Activated T-cell treated with anti-CD3 and anti-CD28 coated beads, Interleukin-2, amount 50 U/mL, for 4 hours (primary cell): ENCODE data around the gene GPR89B. TPM values are rescaled to one million over a fixed set of nuclear protein-coding genes. Genes with fewer than 3 reads are reported as not detected.
"Not testable (repeated sequence)": the region's sequence is repeated elsewhere in the genome, so short reads cannot be mapped to it uniquely, and the experiment has no call there.

Experiments used
- ATAC-seq, 2 donors: fragments of 200-7000 bp; cut with Tn5 transposase; one replicate each; pipeline ENCODE4 v1.10.0; 2021
- DNase-seq: peaks from one replicate; pipeline ENCODE4 v3.0.0-alpha.2; 2020
- H3K27me3 Mint-ChIP-seq: one replicate; pipeline ENCODE4 v1.8.0; 2021; ENCODE audit warnings: low read depth, mixed read lengths
- H3K36me3 Mint-ChIP-seq: one replicate; pipeline ENCODE4 v1.8.0; 2022; ENCODE audit warnings: mixed read lengths; ENCODE audit not compliant: insufficient read depth
- H3K4me1 Mint-ChIP-seq: one replicate; pipeline ENCODE4 v1.8.0; 2021; ENCODE audit warnings: low read depth, mixed read lengths
- H3K4me3 Mint-ChIP-seq: one replicate; pipeline ENCODE4 v1.8.0; 2021; ENCODE audit warnings: mild to moderate bottlenecking, moderate library complexity, mixed read lengths
- H3K9me3 Mint-ChIP-seq: one replicate; pipeline ENCODE4 v1.8.0; 2021; ENCODE audit warnings: mixed read lengths
- total RNA-seq, 3 donors: library from RNA; stranded (reverse); gene quantifications; one replicate each; pipeline ENCODE4 v1.2.1, GENCODE V29; 2021

Gene GPR89B
- total RNA-seq, 3 donors from 2014 or later = 12.2 to 15.6 (median 12.9) TPM

GRCh38 chr1:147912553-147912952 lies 15.7 kb upstream of the GPR89B start:
- ATAC-seq (no peak), DNase-seq (no peak)
- no peak overlapping the region for H3K4me3 Mint-ChIP-seq
- H3K36me3 Mint-ChIP-seq = no peaks in the 10 kb centered on the region
- H3K9me3 Mint-ChIP-seq = no peaks in the 10 kb centered on the region
- H3K27me3 Mint-ChIP-seq = peaks cover 21% of the 10 kb centered on the region
- H3K4me1 Mint-ChIP-seq = no peaks in the 10 kb centered on the region

- DNase-seq (no peak), ATAC-seq (no peak)
- no peaks in the 10 kb centered on the region for H3K36me3 Mint-ChIP-seq
- H3K4me3 Mint-ChIP-seq = no peak overlapping the region
- H3K4me1 Mint-ChIP-seq = no peaks in the 10 kb centered on the region
- H3K27me3 Mint-ChIP-seq = peaks cover 17% of the 10 kb centered on the region
- H3K9me3 Mint-ChIP-seq = no peaks in the 10 kb centered on the region
Observed at GRCh38 chr1:147913362-147913942, 14.8 kb upstream of the GPR89B start.

GRCh38 chr1:147919896-147920295 lies 8.3 kb upstream of the GPR89B start:
- no peaks in the 10 kb centered on the region for H3K9me3 Mint-ChIP-seq
- H3K27me3 Mint-ChIP-seq = peaks cover 13% of the 10 kb centered on the region
- H3K4me1 Mint-ChIP-seq = no peaks in the 10 kb centered on the region
- DNase-seq = no peak
- no peak for ATAC-seq
- H3K4me3 Mint-ChIP-seq = no peak overlapping the region
- H3K36me3 Mint-ChIP-seq = no peaks in the 10 kb centered on the region

DNA sequence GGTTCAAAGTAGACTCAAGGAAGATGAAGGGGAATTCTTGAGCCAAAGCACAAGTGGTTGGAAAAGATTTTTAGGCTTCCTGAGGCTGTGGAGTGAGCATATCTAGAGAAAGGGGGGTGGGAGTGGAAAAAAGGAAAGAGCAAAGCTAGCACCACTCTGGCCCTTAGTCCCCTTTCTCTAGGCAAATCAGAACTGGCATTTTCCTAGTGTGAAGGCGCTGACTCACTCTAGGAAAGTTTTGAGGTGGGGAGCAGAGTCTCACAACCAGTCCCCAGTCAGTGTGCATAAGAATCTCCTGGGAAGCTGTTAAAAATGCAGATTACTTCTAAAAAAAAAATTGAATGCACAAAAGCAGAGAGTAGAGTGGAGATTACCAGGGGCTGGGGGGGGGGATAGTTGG lies 3.4 kb upstream of the GPR89B start:
- Mint-ChIP-seq H3K4me1 (peaks cover 5% of the 10 kb centered on the region), H3K27me3 (no peaks in the 10 kb centered on the region), H3K9me3 (no peaks in the 10 kb centered on the region), H3K36me3 (no peaks in the 10 kb centered on the region), H3K4me3 (no peak overlapping the region)
- DNase-seq (no peak), ATAC-seq (no peak)

- not testable (repeated sequence) for H3K36me3 Mint-ChIP-seq
Observed at GRCh38 chr1:147927215-147927614, 1.0 kb upstream of the GPR89B start.

GRCh38 chr1:147927689-147928088 lies 531 bp upstream of the GPR89B start:
- not testable (repeated sequence) for DNase-seq, H3K27me3 Mint-ChIP-seq, H3K4me3 Mint-ChIP-seq, ATAC-seq, H3K9me3 Mint-ChIP-seq, H3K36me3 Mint-ChIP-seq
- H3K4me1 Mint-ChIP-seq = peaks cover 31% of the 10 kb centered on the region

More at GRCh38 chr1:147927215-147927614, 1.0 kb upstream of the GPR89B start:
- H3K9me3 Mint-ChIP-seq, H3K27me3 Mint-ChIP-seq, ATAC-seq, DNase-seq, H3K4me3 Mint-ChIP-seq: not testable (repeated sequence)
- peaks cover 26% of the 10 kb centered on the region for H3K4me1 Mint-ChIP-seq

- H3K36me3 Mint-ChIP-seq, H3K4me3 Mint-ChIP-seq: not testable (repeated sequence)
Observed at GRCh38 chr1:147931137-147931536, 2.9 kb downstream of the GPR89B start.

DNA sequence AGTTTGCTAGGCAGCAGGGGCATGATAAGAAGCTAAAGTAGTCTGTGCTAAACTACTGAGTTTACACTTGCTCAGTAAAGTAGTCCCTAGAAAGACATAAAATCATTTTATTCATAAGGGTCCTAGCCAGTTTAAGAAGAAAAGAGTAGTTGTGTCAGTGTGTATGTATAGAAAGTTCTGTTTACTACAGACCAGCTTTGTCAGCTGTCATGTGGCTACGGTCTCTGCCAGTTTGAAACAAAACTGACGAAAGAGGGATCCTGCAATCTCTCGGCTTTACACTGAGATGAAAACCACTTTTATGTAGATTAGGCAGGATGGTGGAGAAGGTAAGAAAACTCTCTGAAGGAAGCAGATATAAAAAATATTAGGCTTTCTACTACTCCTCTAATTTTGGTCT lies 7.1 kb downstream of the GPR89B start:
- not testable (repeated sequence) for H3K36me3 Mint-ChIP-seq, H3K4me3 Mint-ChIP-seq, H3K27me3 Mint-ChIP-seq, DNase-seq, ATAC-seq, H3K9me3 Mint-ChIP-seq
- H3K4me1 Mint-ChIP-seq = peaks cover 25% of the 10 kb centered on the region

More at GRCh38 chr1:147931137-147931536, 2.9 kb downstream of the GPR89B start:
- H3K27me3 Mint-ChIP-seq, H3K9me3 Mint-ChIP-seq, ATAC-seq, DNase-seq: not testable (repeated sequence)
- H3K4me1 Mint-ChIP-seq = peaks cover 33% of the 10 kb centered on the region

GRCh38 chr1:147940456-147940855 lies 12.2 kb downstream of the GPR89B start:
- ATAC-seq = not testable (repeated sequence)

DNA sequence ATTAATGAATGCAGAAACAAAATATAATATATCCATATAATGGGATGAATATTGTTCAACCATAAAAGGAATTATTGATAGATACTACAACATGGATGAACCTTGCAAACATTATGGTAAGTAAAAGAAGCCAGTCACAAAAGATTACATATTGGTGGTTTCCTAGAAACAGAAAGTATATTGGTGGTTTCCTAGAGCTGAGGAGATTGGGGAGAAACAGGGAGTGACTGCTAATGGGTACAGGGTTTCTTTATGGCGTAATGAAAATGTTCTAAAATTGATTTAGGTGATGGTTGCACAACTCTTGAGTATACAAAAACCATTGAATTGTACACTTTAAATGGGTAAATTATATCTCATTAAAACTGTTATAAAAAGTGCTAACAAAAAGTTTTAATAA lies 14.3 kb downstream of the GPR89B start:
- not testable (repeated sequence) for H3K9me3 Mint-ChIP-seq, H3K4me1 Mint-ChIP-seq, H3K27me3 Mint-ChIP-seq, DNase-seq, ATAC-seq, H3K4me3 Mint-ChIP-seq, H3K36me3 Mint-ChIP-seq

More at GRCh38 chr1:147940456-147940855, 12.2 kb downstream of the GPR89B start:
- DNase-seq, H3K27me3 Mint-ChIP-seq, H3K9me3 Mint-ChIP-seq, H3K4me3 Mint-ChIP-seq, H3K36me3 Mint-ChIP-seq, H3K4me1 Mint-ChIP-seq: not testable (repeated sequence)

GRCh38 chr1:147949517-147949916 lies 21.3 kb downstream of the GPR89B start:
- not testable (repeated sequence) for H3K9me3 Mint-ChIP-seq, H3K4me1 Mint-ChIP-seq, H3K36me3 Mint-ChIP-seq, H3K27me3 Mint-ChIP-seq, DNase-seq, H3K4me3 Mint-ChIP-seq, ATAC-seq

DNA sequence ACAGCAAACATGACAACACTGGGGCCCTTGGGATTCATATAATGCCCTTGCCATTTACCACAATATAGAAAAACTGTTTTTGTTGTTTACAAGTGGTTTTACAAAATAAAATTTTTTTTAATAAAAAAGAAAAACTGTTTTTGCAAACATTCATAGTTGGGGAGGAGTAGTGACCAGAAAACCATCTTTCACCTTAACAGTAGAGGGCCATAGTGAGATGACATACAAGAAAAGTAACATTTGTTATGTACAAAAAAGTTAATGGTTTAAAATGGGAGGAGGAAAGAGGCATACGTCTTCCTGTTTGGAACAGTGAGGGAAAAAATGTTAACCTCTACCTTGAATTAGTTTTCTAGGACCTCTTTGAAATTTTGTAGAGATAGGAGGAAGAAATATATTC lies 30.7 kb downstream of the GPR89B start:
- H3K4me3 Mint-ChIP-seq, ATAC-seq, H3K36me3 Mint-ChIP-seq, H3K27me3 Mint-ChIP-seq, H3K9me3 Mint-ChIP-seq, DNase-seq, H3K4me1 Mint-ChIP-seq: not testable (repeated sequence)

DNA sequence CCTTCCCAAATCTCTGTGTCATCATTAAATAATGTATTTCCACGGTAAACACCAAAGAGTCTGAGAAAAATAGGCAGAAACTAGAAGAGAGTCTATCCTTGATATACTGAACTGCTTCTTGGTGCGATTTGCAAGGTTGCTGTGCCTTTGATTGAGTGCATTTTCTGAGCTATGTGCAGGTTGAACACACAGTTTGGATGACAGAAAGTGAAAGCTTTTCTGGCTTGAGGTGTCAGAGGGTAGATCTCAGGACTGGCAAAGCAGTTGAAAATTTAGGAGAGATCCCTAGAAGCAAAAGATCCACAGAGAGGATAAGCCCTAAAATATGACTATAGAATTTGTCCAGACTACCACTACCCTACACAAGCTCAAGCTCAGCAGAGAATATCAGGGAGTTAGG lies 31.5 kb downstream of the GPR89B start:
- H3K4me3 Mint-ChIP-seq, H3K9me3 Mint-ChIP-seq, H3K27me3 Mint-ChIP-seq, ATAC-seq, DNase-seq, H3K36me3 Mint-ChIP-seq, H3K4me1 Mint-ChIP-seq: not testable (repeated sequence)

- H3K27me3 Mint-ChIP-seq, H3K9me3 Mint-ChIP-seq, H3K36me3 Mint-ChIP-seq, H3K4me1 Mint-ChIP-seq, DNase-seq, H3K4me3 Mint-ChIP-seq: not testable (repeated sequence)
- peak in 1 of 2 donors; percentile 28 for ATAC-seq
Observed at GRCh38 chr1:147964575-147964974, 36.4 kb downstream of the GPR89B start.

- ATAC-seq = peak; percentile 76 to 77
- H3K9me3 Mint-ChIP-seq, H3K36me3 Mint-ChIP-seq, H3K27me3 Mint-ChIP-seq, H3K4me3 Mint-ChIP-seq, DNase-seq, H3K4me1 Mint-ChIP-seq: not testable (repeated sequence)
Observed at GRCh38 chr1:147966657-147967056, 38.4 kb downstream of the GPR89B start.
